Measurements from ENCODE around the gene COG5.

DNA sequence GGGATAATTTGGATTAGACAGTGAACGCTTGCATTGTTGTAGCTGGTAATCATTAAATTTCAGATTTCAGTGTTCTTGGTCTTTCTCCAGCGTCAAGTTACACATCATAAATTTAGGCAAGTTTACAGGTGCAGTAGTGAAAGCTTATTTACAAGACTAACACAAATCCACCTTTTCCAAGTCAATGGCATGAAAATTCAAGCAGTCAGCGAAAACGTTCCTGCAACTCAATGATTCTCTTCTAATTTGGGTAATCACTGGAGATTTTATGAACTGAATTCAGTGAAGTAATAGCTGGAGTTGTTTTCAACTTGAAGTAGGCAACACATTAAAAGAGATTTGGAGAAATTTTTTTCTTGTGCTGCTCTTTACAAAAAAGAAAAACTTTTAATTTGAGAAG is 34.2 kb upstream of the COG5 start:
- TF ChIP-seq, protein P1, sequence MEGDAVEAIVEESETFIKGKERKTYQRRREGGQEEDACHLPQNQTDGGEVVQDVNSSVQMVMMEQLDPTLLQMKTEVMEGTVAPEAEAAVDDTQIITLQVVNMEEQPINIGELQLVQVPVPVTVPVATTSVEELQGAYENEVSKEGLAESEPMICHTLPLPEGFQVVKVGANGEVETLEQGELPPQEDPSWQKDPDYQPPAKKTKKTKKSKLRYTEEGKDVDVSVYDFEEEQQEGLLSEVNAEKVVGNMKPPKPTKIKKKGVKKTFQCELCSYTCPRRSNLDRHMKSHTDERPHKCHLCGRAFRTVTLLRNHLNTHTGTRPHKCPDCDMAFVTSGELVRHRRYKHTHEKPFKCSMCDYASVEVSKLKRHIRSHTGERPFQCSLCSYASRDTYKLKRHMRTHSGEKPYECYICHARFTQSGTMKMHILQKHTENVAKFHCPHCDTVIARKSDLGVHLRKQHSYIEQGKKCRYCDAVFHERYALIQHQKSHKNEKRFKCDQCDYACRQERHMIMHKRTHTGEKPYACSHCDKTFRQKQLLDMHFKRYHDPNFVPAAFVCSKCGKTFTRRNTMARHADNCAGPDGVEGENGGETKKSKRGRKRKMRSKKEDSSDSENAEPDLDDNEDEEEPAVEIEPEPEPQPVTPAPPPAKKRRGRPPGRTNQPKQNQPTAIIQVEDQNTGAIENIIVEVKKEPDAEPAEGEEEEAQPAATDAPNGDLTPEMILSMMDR (IDR thresholded peaks at IDR 0.05), result no peak
- TF ChIP-seq POLR2A (IDR thresholded peaks at IDR 0.05), result no peak
